MM.1S (cell line): ENCODE measurements around the gene KCNQ4.

ENCODE experiments used
- DNase-seq: peaks from one replicate; pipeline ENCODE4 v3.0.0-alpha.2; 2015
- H2AFZ ChIP-seq: fragments of 300-600 bp; sonication (generic); 2 replicates; pipeline ENCODE4 v1.6.0; 2016; ENCODE audit warnings: antibody characterized with exemption, low read length
- H3F3A ChIP-seq: fragments of 300-600 bp; sonication (generic); 2 replicates; pipeline ENCODE4 v1.6.1; 2016; ENCODE audit warnings: mild to moderate bottlenecking, antibody characterized with exemption, low read length, moderate library complexity, mixed read lengths; ENCODE audit not compliant: insufficient read depth
- H3K27ac ChIP-seq: fragments of 300-600 bp; sonication (generic); 2 replicates; pipeline ENCODE4 v1.5.1; 2016; ENCODE audit warnings: mild to moderate bottlenecking, low read length
- H3K27me3 ChIP-seq: fragments of 300-600 bp; sonication (generic); replicated peaks from 2 replicates; pipeline ENCODE4 v1.6.0; 2016; ENCODE audit warnings: low read length; ENCODE audit not compliant: insufficient read depth
- H3K36me3 ChIP-seq: fragments of 300-600 bp; sonication (generic); replicated peaks from 2 replicates; pipeline ENCODE4 v1.6.1; 2016; ENCODE audit warnings: mild to moderate bottlenecking, low read length, mixed read lengths; ENCODE audit not compliant: insufficient read depth
- H3K4me1 ChIP-seq: fragments of 300-600 bp; sonication (generic); 2 replicates; pipeline ENCODE4 v1.6.1; 2016; ENCODE audit warnings: low read length, mixed read lengths
- H3K4me2 ChIP-seq: fragments of 300-600 bp; sonication (generic); 2 replicates; pipeline ENCODE4 v1.6.0; 2016; ENCODE audit warnings: low read depth, low read length
- H3K4me3 ChIP-seq: fragments of 300-600 bp; sonication (generic); 2 replicates; pipeline ENCODE4 v1.5.1; 2016; ENCODE audit warnings: low read length, mixed read lengths
- H3K79me2 ChIP-seq: fragments of 300-600 bp; sonication (generic); 2 replicates; pipeline ENCODE4 v1.6.1; 2016; ENCODE audit warnings: mixed run types, low read length, mixed read lengths
- H3K9ac ChIP-seq: fragments of 300-600 bp; sonication (generic); 2 replicates; pipeline ENCODE4 v1.6.1; 2016; ENCODE audit warnings: low read length, mixed read lengths
- H3K9me2 ChIP-seq: fragments of 300-600 bp; sonication (generic); replicated peaks from 2 replicates; pipeline ENCODE4 v1.6.1; 2016; ENCODE audit warnings: mild to moderate bottlenecking, low read length, mixed read lengths; ENCODE audit not compliant: insufficient read depth
- H3K9me3 ChIP-seq: fragments of 300-600 bp; sonication (generic); replicated peaks from 2 replicates; pipeline ENCODE4 v1.6.1; 2016; ENCODE audit warnings: mild to moderate bottlenecking, low read length, mixed read lengths; ENCODE audit not compliant: insufficient read depth
- H4K20me1 ChIP-seq: fragments of 300-600 bp; sonication (generic); 2 replicates; pipeline ENCODE4 v1.6.1; 2016; ENCODE audit warnings: mild to moderate bottlenecking, low read length, moderate library complexity, mixed read lengths; ENCODE audit not compliant: insufficient read depth
- EZH2 ChIP-seq: fragments of 300-600 bp; sonication (generic); optimal IDR thresholded peaks from 2 replicates; pipeline ENCODE3; 2017; ENCODE audit warnings: low read depth, mild to moderate bottlenecking, antibody characterized with exemption, low read length, mixed read lengths
- EZH2phosphoT487 ChIP-seq: fragments of 300-600 bp; sonication (generic); IDR thresholded peaks from 2 replicates; pipeline ENCODE4 v1.6.1; 2018; ENCODE audit warnings: antibody characterized with exemption, low read length
- TF ChIP-seq, protein P1 (sequence below): fragments of 300-600 bp; sonication (generic); IDR thresholded peaks from 2 replicates; pipeline ENCODE4 v1.5.1; 2016; ENCODE audit warnings: antibody characterized with exemption, low read length, mixed read lengths

KCNQ4 gene

GRCh38 chr1:40868051-40868723, 84.6 kb downstream of the KCNQ4 start:
- H3K4me2 ChIP-seq: no peak overlapping the region
- H3K4me1 ChIP-seq: no peaks in the 10 kb centered on the region
- no peaks in the 10 kb centered on the region for H4K20me1 ChIP-seq
- no peak overlapping the region for H3K9ac ChIP-seq
- no peaks in the 10 kb centered on the region for H3K36me3 ChIP-seq
- no peaks in the 10 kb centered on the region for H3K9me3 ChIP-seq
- no peaks in the 10 kb centered on the region for H3K79me2 ChIP-seq
- no peaks in the 10 kb centered on the region for H3K9me2 ChIP-seq
- no peaks in the 10 kb centered on the region for H3F3A ChIP-seq
- H3K27me3 ChIP-seq: no peaks in the 10 kb centered on the region
- no peak overlapping the region for H2AFZ ChIP-seq
- no peak for DNase-seq
- no peak overlapping the region for H3K27ac ChIP-seq
- H3K4me3 ChIP-seq: no peak overlapping the region
- TF ChIP-seq, protein P1, sequence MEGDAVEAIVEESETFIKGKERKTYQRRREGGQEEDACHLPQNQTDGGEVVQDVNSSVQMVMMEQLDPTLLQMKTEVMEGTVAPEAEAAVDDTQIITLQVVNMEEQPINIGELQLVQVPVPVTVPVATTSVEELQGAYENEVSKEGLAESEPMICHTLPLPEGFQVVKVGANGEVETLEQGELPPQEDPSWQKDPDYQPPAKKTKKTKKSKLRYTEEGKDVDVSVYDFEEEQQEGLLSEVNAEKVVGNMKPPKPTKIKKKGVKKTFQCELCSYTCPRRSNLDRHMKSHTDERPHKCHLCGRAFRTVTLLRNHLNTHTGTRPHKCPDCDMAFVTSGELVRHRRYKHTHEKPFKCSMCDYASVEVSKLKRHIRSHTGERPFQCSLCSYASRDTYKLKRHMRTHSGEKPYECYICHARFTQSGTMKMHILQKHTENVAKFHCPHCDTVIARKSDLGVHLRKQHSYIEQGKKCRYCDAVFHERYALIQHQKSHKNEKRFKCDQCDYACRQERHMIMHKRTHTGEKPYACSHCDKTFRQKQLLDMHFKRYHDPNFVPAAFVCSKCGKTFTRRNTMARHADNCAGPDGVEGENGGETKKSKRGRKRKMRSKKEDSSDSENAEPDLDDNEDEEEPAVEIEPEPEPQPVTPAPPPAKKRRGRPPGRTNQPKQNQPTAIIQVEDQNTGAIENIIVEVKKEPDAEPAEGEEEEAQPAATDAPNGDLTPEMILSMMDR: no peak
- TF ChIP-seq EZH2phosphoT487: no peak
- TF ChIP-seq EZH2: no peak

- H3K27me3 ChIP-seq: no peaks in the 10 kb centered on the region
- no peak for DNase-seq
- H4K20me1 ChIP-seq: no peaks in the 10 kb centered on the region
- H3K4me3 ChIP-seq: no peak overlapping the region
- H3K9me2 ChIP-seq: no peaks in the 10 kb centered on the region
- H3K4me1 ChIP-seq: no peaks in the 10 kb centered on the region
- no peaks in the 10 kb centered on the region for H3K9me3 ChIP-seq
- no peaks in the 10 kb centered on the region for H3K79me2 ChIP-seq
- H3K9ac ChIP-seq: no peak overlapping the region
- no peaks in the 10 kb centered on the region for H3F3A ChIP-seq
- no peaks in the 10 kb centered on the region for H3K36me3 ChIP-seq
- H2AFZ ChIP-seq: no peak overlapping the region
- TF ChIP-seq, protein P1: no peak
- no peak for TF ChIP-seq EZH2
- no peak for TF ChIP-seq EZH2phosphoT487
- no peak overlapping the region for H3K27ac ChIP-seq
- no peak overlapping the region for H3K4me2 ChIP-seq
Observed at GRCh38 chr1:40870135-40870728, 86.6 kb downstream of the KCNQ4 start.

GRCh38 chr1:40872276-40872675, 88.7 kb downstream of the KCNQ4 start:
- no peaks in the 10 kb centered on the region for H3K79me2 ChIP-seq
- H3K27me3 ChIP-seq: no peaks in the 10 kb centered on the region
- H3K36me3 ChIP-seq: no peaks in the 10 kb centered on the region
- no peak overlapping the region for H3K9ac ChIP-seq
- no peak overlapping the region for H3K4me2 ChIP-seq
- no peak overlapping the region for H2AFZ ChIP-seq
- no peaks in the 10 kb centered on the region for H3F3A ChIP-seq
- H3K27ac ChIP-seq: no peak overlapping the region
- H3K4me3 ChIP-seq: no peak overlapping the region
- TF ChIP-seq, protein P1: no peak
- TF ChIP-seq EZH2 (no peak), EZH2phosphoT487 (no peak)
- no peak for DNase-seq
- no peaks in the 10 kb centered on the region for H3K9me2 ChIP-seq
- H3K9me3 ChIP-seq: no peaks in the 10 kb centered on the region
- 0 out of 2 replicates have a peak, but pooled peaks cover 5% of the 10 kb centered on the region for H3K4me1 ChIP-seq
- no peaks in the 10 kb centered on the region for H4K20me1 ChIP-seq
